ENCODE measurements around the gene MAPK4.

MAPK4 gene

DNA sequence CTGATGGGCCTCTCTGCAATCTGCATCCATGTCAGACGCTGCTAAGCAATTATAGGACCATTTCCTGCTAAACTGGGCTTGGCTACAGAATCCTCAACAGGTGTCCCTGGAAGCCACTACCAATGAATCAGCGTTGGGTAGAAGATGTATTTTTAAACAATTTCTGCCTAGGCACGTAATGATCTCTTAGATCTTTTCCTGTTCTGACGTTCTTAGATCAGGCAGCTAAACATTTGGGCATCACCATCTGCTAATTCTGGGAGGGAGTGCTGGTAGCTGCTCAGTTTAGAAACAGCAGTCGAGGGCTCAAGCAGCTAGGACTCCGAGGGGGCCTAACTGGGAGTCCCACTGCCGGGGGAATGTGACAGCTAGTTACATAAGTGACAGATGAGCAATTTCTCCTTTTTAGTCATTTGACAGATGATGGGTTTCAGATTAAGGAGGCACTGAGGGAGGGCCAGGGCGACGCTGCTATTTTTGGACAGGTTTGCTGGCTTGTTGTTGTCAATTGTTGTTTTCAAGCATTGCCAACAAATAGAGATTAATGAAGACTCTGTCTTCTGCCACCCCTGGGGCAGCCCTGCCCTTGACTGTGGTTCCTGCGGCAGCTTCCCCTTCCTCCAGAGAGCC lies 167.2 kb downstream of the MAPK4 start:
- no peak for FAIRE-seq

DNA sequence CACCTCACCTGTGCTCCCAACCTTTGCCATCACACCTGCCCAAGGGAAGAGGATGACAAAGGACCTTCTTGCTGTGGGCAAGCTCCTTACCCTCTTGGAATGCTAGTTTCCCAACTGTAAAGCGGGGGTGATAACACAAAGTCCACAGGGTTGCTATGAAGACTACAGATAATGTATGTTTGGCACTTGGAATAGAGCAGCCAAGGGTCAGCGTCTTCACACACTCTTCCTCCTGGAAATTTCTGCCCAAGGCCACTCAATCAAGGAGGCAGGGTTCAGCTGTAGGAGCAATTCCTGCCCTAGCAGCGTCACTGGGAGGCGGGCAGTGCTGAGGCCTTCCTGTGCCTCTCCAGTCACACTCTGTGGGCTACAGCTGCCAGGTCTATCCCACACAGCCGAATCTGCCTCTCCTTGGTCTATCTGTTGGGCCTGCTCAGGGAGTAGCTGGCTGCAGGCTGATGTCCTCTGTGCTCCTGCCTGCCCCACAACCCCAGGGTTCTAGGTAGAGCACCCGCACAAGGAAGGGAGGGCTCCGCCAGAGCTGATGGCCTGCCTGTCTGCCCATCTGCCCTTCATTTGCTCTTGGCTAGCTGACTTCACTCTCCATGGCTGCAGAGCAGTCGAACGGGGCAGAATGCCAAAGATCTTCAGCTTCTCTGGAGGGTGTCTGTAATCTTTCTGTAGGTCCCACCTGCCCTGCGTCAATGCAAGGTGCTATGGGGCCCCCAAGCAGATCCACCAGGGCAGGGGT lies 168.0 kb downstream of the MAPK4 start:
- FAIRE-seq = no peak

DNA sequence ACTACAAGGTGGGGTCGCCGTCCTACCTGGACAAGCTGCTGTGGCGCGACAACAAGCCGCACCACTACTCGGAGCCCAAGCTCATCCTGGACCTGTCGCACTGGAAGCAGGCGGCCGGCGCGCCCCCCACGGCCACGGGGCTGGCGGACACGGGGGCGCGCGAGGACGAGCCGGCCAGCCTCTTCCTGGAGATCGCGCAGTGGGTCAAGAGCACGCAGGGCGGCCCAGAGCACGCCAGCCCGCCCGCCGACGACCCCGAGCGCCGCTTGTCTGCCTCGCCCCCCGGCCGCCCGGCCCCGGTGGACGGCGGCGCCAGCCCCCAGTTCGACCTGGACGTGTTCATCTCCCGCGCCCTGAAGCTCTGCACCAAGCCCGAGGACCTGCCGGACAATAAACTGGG lies 169.5 kb downstream of the MAPK4 start:
- no peak for FAIRE-seq

DNA sequence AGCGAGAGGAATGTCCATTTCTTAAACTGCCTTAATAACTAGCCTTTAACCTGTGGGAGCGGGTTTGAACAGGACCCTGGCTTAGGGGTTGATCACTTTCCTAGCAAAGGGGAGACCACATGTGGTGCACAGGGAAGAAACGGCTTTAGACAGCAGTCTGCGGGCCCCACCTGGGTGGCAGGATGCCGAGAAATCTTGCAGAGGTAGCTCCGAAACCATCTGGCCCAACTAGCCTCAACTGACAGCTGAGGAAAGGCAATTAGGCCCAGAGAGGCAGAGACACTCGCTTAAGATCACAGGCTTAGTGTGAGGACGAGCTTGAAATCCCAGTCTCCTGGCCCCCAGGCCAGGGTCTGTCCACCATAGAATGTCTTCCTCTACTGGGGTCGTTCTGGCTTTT lies 170.1 kb downstream of the MAPK4 start:
- FAIRE-seq = no peak

DNA sequence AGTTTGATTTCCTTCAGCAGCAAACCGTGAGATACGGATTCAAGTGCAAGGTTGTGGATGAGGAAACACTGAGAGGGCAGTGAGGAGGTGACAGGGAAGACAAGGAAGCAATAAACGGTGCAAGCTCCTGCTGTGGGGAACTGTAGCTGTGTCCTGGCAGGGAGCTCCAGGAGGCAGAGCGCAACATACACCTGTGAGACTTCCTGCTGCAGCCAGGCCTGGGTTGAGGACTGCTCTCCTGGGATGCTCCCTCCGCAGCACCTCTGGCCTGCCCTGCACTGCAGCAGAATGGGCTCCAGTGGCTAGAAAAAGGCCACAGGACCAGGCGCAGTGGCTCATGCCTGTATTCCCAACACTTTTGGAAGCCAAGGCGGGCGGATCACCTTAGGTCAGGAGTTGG lies 174.5 kb downstream of the MAPK4 start:
- FAIRE-seq = no peak

DNA sequence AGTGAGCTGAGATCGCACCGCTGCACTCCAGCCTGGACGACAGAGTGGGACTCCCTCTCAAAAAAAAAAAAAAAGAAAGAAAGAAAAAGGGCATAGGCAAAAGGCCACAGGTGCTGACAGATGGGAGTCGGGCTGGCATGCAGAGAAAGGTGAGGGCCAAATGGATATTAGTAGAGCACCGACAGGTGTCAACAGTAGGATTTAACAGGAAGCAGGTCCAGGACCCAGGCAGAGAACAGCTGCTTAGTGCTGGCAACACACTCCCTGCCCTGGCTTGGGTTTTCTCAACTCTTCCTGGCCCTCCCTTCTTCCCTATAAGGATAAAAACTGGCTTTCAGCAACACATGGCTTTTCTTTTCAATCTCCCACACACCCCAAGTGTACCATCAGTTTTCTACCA lies 175.0 kb downstream of the MAPK4 start:
- no peak for FAIRE-seq

DNA sequence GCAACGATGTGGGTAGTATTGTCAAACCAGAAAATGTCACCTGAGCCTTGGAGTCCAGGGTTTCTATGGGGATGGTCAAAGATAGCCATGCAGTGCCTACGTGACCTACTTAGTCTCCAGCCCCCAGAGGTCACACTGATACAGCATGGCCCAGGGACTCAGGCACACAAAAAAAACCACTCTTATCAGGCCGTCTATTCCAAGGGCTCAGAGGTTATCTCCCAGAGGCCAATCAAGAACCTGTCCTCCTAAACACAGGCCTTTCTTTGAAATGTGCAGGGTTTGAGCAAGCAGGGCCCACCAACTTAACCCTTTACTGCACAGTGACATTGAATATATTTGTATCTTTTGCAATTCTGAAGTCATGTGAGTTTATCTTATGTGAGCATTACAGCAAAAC lies 177.2 kb downstream of the MAPK4 start:
- no peak for FAIRE-seq

DNA sequence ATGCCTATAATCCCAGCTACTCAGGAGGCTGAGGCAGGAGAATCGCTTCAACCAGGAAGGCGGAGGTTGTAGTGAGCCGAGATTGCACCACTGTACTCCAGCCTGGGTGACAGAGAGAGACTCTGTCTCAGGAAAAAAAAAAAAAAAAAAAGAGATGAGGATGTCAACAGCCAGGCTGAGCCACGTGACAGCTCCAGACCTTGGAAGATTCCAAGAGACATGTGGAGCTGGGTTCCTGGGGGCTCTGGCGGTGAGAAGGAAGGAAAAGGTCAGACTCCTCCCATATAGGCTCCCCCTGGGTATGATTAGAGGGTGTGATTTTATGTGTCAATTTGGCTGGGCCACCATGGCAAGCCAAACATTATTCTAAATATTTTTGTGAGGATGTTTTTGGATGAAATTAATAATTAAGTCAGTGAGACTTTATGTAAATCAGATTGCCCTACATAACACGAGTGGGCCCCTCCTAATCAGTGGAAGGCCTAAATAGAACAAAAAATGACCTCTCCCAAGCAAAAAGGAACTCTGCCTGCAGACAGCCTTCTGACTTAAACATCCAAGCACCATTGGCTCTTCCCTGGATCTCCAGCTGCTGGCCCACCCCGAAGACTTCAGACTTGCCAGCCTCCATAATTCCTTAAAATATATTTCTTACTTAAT lies 178.3 kb downstream of the MAPK4 start:
- no peak for FAIRE-seq

DNA sequence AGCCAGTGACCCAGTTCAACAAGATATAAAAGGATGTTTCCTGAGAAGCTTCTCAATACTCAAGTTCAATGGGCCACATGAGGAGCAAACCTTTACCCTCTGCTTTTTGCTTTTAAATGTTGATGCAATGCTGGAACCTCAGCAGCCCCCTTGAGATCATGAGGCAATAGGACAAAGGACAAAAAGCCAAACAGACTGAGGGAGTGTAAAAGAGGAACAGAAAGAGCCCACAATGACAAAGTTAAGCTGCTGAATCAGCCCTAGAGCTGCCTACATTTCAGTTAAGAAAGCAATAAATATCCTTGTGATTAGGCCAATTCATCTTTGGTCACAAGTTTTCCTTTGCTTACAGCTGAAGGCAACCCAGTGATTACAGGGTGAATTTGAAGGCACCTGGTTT lies 183.1 kb downstream of the MAPK4 start:
- FAIRE-seq = no peak

DNA sequence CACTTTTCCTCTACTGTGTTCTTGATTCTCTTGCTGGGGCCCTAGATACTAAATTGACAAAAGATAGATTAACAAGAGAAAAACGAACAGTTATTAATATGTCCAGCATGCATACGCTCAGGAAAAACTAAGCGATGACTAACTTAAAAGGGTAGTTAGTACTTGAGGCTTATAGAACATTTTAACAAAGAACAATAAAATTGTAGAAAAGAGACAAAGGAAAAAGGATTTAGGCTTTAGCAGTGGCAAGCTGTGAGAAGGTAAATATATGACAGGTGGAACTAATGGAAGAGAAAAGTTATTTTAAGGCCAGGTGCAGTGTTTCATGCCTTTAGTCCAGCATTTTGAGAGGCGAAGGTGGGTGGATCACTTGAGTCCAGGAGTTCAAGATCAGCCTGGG lies 184.4 kb downstream of the MAPK4 start:
- FAIRE-seq = no peak

DNA sequence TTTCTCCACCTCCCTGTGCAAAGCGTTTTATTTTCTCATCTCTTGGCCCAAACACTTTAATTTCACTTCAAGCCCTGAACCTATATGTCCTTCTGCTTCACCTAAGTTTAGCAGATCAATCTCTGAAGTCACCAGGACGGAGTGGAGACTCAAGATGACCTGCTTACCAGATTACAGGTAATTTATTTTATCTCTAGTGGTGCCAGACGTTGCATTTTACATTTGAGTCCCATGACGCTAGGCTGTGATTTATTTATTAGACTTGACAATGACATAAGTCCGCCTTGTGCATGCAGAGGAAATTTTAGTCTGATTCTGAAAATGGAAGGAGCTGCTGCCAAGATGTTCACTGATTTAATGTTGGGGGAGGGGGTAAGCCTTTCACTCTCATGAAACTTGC lies 186.1 kb downstream of the MAPK4 start:
- FAIRE-seq = no peak

DNA sequence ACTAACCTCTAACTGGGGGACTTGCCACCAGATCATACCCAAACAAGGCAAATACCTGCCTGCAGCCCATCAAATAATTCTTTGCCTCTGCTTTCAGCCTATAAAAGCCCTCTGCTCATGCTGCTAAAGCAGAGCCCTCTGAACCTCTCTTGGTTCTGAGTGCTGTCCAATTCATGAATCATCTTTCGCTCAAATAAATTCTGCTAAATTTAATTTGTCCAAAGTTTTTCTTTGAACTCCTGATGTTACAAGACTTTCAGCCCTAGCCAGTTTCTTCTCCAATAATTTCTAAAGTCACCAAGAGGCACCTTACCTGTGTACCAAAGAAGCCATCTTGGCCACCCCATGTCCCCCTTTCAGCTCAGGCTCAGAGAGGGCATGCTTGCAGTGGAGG lies 188.0 kb downstream of the MAPK4 start:
- FAIRE-seq = no peak

DNA sequence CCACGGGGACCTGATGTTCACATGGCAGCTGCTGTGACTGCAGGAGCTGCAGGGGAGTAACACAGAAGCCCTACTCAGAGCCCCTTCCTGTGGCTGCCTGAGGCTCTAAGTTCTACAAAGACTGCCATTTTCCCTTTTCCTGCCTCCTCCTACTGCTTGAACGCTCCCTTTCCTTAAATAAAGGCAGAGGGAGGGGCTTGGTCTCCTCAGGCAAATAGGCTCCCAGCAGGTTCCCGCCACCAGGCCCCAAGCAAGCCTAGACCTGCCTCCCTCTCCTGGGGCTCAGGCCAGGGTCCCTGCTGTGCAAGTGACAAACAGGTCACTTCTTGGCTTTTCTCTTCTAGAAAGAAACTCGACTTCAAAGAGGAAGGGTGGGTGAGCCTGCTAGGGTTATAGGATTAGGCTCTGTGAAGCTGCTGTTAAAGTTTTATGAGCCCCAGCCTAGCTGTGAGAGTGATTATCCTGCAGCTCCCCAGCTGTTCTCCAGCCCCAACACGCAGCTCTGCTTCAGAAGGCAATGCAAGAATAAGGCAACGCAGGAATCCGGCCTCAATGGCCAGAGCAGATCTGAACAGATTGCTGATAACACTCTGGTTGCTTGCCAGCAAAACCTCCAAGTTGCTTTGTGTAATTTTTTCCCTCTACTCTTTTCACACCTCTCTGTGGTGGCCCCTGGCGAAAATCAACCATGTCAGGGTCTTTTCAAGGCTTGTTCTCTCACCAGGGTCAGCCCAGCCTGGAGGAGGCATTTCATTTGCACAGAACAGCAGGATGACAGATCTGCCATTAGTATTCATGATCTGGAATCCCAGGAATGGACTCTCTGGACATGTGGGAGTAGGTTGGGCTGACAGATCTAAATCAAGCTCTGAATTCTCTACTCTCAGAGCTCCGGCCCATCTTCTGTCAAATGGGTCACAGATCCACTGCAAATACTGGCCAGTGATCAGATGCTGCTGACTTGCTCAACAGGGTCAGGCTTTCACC lies 188.6 kb downstream of the MAPK4 start:
- FAIRE-seq = no peak

DNA sequence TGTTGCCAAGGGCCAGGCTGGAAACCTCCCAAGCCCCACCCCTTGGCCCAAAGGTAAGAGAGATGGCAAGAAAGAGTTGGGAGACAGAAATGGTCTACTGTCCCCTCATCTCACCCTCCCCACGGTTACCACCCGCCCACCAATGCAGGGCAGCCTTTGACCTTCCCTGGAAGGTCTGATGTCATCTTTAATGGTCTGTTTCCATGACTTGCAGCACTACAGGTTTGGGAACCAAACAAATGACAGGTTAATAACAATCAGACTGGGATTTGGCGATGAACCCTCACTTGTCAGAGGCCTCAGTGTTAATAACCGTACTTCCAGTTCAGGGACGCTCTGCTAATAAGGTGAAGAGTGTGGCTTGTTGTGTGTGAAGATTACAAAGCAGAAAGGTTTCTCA lies 189.5 kb downstream of the MAPK4 start:
- no peak for FAIRE-seq

DNA sequence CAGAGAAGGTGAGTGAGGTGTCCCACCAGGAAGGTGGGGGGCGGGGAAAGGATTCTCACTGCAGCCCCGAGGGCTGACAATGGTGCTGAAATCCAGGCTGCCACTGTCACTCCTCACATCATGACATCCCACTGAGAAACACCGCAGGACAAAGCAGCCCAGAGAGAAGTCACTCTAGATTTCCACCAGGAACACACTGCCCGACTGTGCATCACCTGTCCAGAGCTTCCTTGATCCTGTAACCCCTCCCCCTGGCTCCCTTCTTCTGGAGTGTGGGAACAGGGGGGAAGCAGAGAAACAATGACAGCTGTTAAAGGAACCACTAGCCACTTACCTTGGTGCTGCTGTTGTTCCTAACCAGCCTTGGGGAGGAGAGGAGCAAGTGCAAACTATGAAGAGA lies 190.1 kb downstream of the MAPK4 start:
- no peak for FAIRE-seq

DNA sequence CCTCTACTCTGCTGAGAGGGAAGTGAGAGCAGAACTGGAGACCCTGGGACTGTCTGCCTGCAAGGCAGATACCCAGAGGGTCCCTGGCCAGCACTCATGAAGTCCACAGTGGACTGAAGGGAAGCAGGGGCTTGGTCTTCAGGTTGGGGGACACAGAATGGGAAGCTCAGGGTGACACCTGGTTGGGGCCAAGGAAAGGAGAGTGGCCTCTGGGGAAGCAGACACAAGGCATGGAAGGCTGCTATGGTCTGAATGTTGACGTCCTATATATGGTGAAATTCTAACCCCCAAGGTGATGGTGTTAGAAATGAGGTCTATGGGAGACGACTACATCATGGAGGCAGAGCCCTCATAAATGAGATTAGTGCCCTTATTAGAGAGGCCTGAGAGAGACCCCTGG lies 190.7 kb downstream of the MAPK4 start:
- FAIRE-seq = no peak

DNA sequence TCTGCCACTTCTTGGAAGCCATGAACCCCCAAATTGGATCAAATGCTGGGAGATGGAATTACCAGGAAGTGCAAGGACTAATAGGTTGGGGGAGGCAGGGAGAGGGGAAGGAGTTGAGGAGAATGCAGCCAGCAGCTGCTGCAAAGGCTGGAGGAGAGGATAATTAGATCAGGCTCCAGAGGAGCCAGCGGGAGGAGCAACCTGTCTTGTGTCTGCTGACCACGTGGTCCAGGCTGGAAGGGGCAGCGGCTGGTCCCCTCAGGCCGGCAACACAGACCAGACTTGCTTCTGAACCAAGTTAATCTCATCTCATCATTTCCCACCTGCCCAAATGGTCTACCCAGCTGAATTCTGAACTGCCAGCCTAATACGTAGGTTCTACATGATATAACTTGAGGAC lies 191.6 kb downstream of the MAPK4 start:
- no peak for FAIRE-seq

DNA sequence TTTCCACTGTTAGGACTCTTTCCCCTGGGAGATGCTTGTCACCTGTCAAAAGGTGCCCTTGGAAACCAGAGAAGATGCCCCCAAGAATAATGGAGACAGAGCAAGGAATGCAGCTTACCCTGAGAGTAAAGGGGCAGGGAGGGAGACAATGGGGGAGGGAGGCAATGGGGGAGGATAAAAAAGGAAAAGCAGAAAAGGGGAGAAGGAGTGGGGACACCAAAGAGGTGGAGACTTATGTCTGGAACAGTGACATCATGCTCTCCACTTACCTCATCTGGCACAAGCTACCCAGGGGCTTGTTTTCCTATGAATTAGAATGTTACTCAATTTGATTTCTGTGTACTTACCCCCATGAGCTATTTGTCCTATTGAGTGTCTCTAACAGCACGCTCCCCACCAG lies 192.1 kb downstream of the MAPK4 start:
- FAIRE-seq = no peak

DNA sequence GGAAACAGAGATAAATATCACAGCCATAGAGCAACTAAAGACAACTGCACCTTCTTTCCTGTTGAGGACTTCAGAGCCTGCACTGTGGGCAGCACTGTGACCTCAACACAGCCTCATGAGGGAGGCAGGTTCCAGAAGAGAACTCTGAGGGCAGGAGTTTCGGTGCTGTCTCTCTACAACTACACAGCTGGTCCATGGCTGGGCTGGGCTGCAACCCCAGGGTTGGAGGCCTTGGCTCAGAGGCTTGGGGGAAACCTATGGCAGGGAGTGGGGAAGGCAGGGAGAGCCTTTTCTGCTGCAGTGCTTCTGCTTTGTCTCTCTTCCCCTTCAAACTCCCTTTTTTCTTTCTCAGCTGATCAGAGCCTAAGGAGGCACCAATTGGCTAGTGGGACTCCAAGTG lies 193.4 kb downstream of the MAPK4 start:
- FAIRE-seq = no peak

DNA sequence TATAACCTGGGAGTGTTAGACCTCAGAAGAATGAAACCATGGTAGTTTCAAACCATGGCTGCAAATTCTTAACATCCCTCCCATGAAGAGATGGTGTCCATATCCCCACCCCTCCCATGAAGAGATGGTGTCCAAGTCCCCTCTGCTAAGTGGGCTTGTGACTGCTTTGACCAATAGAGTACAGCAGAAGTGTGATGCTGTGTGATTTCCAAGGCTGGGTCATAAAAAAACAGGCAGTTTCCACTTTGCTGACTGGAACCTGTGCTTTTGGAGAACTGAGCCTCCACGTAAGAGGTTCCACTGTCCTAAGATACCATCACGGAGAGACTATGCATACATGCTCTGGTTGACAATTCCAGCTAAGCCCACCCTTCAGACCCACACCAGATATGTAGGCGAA lies 194.4 kb downstream of the MAPK4 start:
- no peak for FAIRE-seq

DNA sequence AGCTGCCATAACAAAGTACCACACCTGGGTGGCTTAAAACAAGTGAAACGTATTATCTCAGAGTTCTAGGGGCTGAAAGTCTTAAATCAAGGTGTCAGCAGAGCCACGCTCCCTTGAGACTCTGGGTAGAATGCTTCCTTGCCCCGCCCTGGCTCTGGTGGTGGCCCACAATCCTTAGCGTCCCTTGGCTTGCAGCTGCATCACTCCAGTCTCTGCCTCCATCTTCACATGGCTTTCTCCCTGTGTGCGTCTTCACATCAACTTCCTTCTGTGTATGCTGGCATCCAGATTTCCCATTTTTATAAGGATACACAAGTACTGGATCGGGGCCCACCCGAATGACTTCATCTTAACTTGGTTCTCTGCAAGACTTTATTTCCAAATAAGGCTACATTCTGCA lies 197.5 kb downstream of the MAPK4 start:
- no peak for FAIRE-seq

DNA sequence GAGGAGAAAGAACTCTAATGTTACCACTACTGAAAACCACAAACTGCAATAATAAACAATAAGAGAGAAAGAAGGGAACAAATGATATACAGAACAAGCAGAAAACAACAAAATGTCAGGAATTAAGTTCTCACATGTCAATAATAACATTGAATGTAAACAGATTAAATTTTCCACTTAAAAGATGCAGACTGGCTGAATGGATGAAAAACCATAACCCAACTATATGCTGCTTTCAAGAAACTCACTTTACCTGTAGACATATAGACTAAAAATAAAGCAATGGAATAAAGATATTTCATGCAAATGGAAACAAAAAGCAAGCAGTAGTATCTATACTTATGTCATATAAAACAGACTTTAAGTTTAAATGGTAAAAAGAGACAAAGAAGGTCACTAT lies 209.6 kb downstream of the MAPK4 start:
- FAIRE-seq = no peak

DNA sequence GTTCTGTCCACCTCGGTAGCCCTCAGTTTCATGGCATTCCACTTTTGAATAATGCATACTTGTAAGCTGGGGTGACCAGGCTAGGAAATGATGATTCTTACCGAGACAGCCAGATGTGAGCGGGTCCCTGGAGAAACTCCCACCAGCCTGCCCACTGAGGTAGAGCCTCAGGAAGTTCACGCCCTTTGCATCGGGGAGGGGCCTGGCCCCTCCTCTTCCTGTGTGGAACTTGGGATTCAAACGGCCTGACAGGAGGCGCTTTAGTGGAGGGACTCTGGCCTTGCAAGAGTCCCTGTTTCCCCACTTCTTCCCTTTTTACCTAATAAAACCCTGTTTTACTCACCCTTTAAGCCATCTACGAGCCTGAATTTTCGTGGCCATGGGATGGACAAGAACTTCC lies 215.3 kb downstream of the MAPK4 start:
- no peak for FAIRE-seq

All from colon (tissue), 2 donors.